Sigmoid colon (tissue), 4 donors: ENCODE results near the gene GOLGA8B.

ENCODE experiments used
- CTCF ChIP-seq, 4 experiments: fragments of 450-650 bp in 3 of 4; fragments of 200-600 bp in 1 of 4; IDR thresholded peaks; one replicate each; pipeline ENCODE4 v1.5.1; 2016 to 2019; ENCODE audit warnings: antibody characterized with exemption in 4 of 4, mild to moderate bottlenecking in 3 of 4, moderate library complexity in 2 of 4
- EP300 ChIP-seq, 4 donors: sonication (generic); formaldehyde crosslinking; IDR thresholded peaks; one replicate each; pipeline ENCODE4 v1.6.1; 2017; ENCODE audit warnings: antibody characterized with exemption in 4 of 4
- POLR2A ChIP-seq, 2 donors: fragments of 450-650 bp; IDR thresholded peaks; one replicate each; pipeline ENCODE4 v1.6.1; 2016; ENCODE audit warnings: antibody characterized with exemption in 2 of 2, mild to moderate bottlenecking in 2 of 2, moderate library complexity in 2 of 2
- POLR2AphosphoS5 ChIP-seq, 4 donors: sonication (generic); formaldehyde crosslinking; IDR thresholded peaks; one replicate each; pipeline ENCODE4 v1.6.1; 2017; ENCODE audit warnings: antibody characterized with exemption in 4 of 4

- TF ChIP-seq CTCF (IDR thresholded peaks at IDR 0.05) (no peak), POLR2A (IDR thresholded peaks at IDR 0.05) (no peak), POLR2AphosphoS5 (IDR thresholded peaks at IDR 0.05) (peak; percentile 9 to 66 (median 44)), EP300 (IDR thresholded peaks at IDR 0.05) (no peak)
Measured at GRCh38 chr15:34583399-34584329, at the start of gene GOLGA8B.
